Transverse colon (tissue), 4 donors: Measurements from ENCODE around the gene EGLN1. TPM values are rescaled to one million over a fixed set of nuclear protein-coding genes. Genes with fewer than 3 reads are reported as not detected.
"Not testable (repeated sequence)": the region's sequence is repeated elsewhere in the genome, so short reads cannot be mapped to it uniquely, and the experiment has no call there.

Source experiments
- DNase-seq: peaks from one replicate; pipeline ENCODE4 v3.0.0-alpha.2; 2019
- H3K27ac ChIP-seq, 4 donors: fragments of 200-600 bp; sonication (generic); 2 replicates each; pipeline ENCODE4 v1.5.1; 2016 to 2018; ENCODE audit warnings: inconsistent platforms in 4 of 4
- H3K27me3 ChIP-seq: fragments of 200-600 bp; sonication (generic); 2 replicates; pipeline ENCODE4 v1.5.1; 2017; ENCODE audit warnings: inconsistent platforms
- H3K36me3 ChIP-seq, 4 donors: fragments of 200-600 bp; sonication (generic); 2 replicates each; pipeline ENCODE4 v1.5.1; 2017 to 2019; ENCODE audit warnings: inconsistent platforms in 4 of 4
- H3K4me1 ChIP-seq, 4 donors: fragments of 200-600 bp; sonication (generic); 2 replicates each; pipeline ENCODE4 v1.5.1; 2017 to 2020; ENCODE audit warnings: inconsistent platforms in 4 of 4
- H3K4me3 ChIP-seq, 4 donors: fragments of 200-600 bp; sonication (generic); 1 replicate in 1 of 4; 2 replicates in 3 of 4; pipeline versions ENCODE4 v1.5.1 to v1.6.1; 2017 to 2019; ENCODE audit warnings: inconsistent platforms in 4 of 4
- H3K9me3 ChIP-seq, 2 donors: fragments of 200-600 bp; sonication (generic); 2 replicates each; pipeline ENCODE4 v1.5.1; 2017 to 2019; ENCODE audit warnings: inconsistent platforms in 2 of 2
- EP300 ChIP-seq: sonication (generic); formaldehyde crosslinking; IDR thresholded peaks from one replicate; pipeline ENCODE4 v1.6.1; 2017; ENCODE audit warnings: antibody characterized with exemption, low read depth
- POLR2A ChIP-seq: fragments of 450-650 bp; IDR thresholded peaks from one replicate; pipeline ENCODE4 v1.6.1; 2016; ENCODE audit warnings: antibody characterized with exemption, mild to moderate bottlenecking, moderate library complexity
- POLR2AphosphoS5 ChIP-seq, 3 donors: sonication (generic); formaldehyde crosslinking; IDR thresholded peaks; one replicate each; pipeline ENCODE4 v1.6.1; 2016; ENCODE audit warnings: antibody characterized with exemption in 3 of 3
- WGBS, 2 donors: methylation state at CpG; one replicate each; pipeline ENCODE4 v1.1.5; 2018; ENCODE audit warnings: low coverage in 1 of 2; 5-methylcytosine and 5-hydroxymethylcytosine counted together
- in situ Hi-C, 4 donors: fragments of 200-750 bp; cut with MboI; loops; one replicate each; pipeline versions ENCODE4 v1.15.0 to v1.15.1; 2017; ENCODE audit warnings: low sequenced_read_pairs in 3 of 4, low pct_ligation_motif_present in 1 of 4, low pct_unique_long_range_greater_than_20kb in 1 of 4
- intact Hi-C: fragments of 100-400 bp; cut with DNase I; formaldehyde crosslinking; loops from one replicate; pipeline ENCODE4 v1.15.1; 2023; ENCODE audit warnings: low total_unique reads
- total RNA-seq, 4 donors: library from RNA; depleted of rRNA; stranded (reverse); fragments of >200 nt; gene quantifications; one replicate each; pipeline ENCODE4 v1.1.0, GENCODE V29; 2016
- TF ChIP-seq, protein P1 (sequence below), 5 experiments: fragments of 200-600 bp in 3 of 5; fragments of 450-650 bp in 2 of 5; sonication (generic) in 3 of 5; IDR thresholded peaks; 1 replicate in 2 of 5; 2 replicates in 3 of 5; pipeline ENCODE4 v1.5.1; 2016 to 2017; ENCODE audit warnings: antibody characterized with exemption in 5 of 5, inconsistent platforms in 3 of 5, mild to moderate bottlenecking in 2 of 5, moderate library complexity in 1 of 5

Gene EGLN1
- total RNA-seq, 4 donors from 2014 or later, result 40.2 to 69.2 (median 51.7) TPM

DNA sequence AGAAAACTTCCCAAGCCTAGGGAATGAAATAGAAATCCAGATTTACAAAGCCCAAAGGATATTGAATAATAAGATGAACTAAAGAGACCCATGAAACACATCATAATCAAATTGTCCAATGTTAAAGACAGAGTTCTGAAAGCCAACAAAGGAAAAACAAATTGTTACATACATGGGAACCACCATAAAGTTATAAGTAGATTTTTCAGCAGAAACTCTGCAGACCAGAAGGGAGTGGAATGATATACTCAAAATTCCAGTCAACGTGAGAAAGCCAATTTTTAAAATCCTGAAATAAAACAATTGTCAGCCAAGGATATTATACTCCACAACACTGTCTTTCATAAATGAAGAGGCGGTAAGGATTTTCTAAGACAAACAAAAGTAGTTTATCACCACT lies 22.0 kb upstream of the EGLN1 start:
- TF ChIP-seq EP300 (no peak), POLR2A (no peak), POLR2AphosphoS5 (IDR thresholded peaks at IDR 0.05) (no peak)
- TF ChIP-seq, protein P1, sequence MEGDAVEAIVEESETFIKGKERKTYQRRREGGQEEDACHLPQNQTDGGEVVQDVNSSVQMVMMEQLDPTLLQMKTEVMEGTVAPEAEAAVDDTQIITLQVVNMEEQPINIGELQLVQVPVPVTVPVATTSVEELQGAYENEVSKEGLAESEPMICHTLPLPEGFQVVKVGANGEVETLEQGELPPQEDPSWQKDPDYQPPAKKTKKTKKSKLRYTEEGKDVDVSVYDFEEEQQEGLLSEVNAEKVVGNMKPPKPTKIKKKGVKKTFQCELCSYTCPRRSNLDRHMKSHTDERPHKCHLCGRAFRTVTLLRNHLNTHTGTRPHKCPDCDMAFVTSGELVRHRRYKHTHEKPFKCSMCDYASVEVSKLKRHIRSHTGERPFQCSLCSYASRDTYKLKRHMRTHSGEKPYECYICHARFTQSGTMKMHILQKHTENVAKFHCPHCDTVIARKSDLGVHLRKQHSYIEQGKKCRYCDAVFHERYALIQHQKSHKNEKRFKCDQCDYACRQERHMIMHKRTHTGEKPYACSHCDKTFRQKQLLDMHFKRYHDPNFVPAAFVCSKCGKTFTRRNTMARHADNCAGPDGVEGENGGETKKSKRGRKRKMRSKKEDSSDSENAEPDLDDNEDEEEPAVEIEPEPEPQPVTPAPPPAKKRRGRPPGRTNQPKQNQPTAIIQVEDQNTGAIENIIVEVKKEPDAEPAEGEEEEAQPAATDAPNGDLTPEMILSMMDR (IDR thresholded peaks at IDR 0.05), result no peak
- in situ Hi-C loops (no loop called here), intact Hi-C loops (no loop called here)
- no peak for DNase-seq
- Histone ChIP-seq H3K27me3 (no peaks in the 10 kb centered on the region), H3K4me3 (no peak overlapping the region), H3K4me1 (no peaks in the 10 kb centered on the region), H3K36me3 (no peaks in the 10 kb centered on the region), H3K27ac (no peak overlapping the region), H3K9me3 (peaks cover 0 to 4% of the 10 kb centered on the region in 2 donors)
- WGBS, 2 donors, result 65 to 67% methylated on average over 2 of the region's 2 CpGs

DNA sequence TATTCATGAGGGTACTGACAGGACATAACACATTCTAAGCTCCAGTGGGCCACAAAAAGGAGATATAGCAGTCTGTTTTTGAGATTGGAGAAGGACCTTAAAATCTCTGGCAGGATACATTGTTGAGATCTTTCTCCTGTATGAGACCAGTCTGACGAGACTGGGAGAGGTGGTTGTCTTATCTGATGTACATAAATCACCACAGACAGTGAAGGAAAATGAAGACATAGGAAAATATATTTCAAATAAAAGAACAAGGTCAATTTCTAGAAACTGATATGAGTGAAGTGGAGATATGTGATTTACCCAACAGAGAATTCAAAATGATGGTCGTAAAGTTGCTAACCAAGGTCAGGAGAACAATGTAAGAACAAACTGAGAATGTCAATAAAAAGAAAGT lies 21.3 kb upstream of the EGLN1 start:
- DNase-seq, result no peak
- no peak for TF ChIP-seq EP300
- TF ChIP-seq, protein P1 (IDR thresholded peaks at IDR 0.05), result no peak
- TF ChIP-seq POLR2A, result no peak
- no peak for TF ChIP-seq POLR2AphosphoS5 (IDR thresholded peaks at IDR 0.05)
- in situ Hi-C loops (no loop called here), intact Hi-C loops (no loop called here)
- no peaks in the 10 kb centered on the region for H3K36me3 ChIP-seq
- H3K27me3 ChIP-seq, result no peaks in the 10 kb centered on the region
- no peak overlapping the region for H3K27ac ChIP-seq
- 62% methylated on average over 2 of the region's 2 CpGs for WGBS, 2 donors
- H3K9me3 ChIP-seq, result peaks cover 0 to 4% of the 10 kb centered on the region in 2 donors
- H3K4me1 ChIP-seq, result no peaks in the 10 kb centered on the region
- H3K4me3 ChIP-seq, result no peak overlapping the region

DNA sequence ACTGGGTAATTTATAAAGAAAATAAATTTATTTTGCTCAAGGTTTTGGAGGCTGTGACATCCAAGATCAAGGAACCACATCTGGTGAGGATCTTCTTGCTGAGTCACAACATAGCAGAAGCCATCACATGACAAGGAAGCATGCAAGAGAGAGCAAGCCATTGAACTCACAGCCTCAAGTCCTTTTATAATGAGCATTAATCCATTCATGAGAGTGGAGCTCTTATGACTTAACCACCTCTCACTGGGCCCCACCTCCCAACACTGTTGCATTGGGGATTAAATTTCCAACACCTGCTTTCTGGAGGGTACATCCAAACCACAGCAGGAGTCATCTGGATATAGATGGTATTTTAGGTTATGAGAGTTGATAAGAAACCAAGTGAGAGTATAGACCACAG lies 20.6 kb upstream of the EGLN1 start:
- in situ Hi-C loops, result no loop called here
- no peak for DNase-seq
- Histone ChIP-seq H3K4me1 (no peaks in the 10 kb centered on the region), H3K9me3 (peaks cover 0 to 4% of the 10 kb centered on the region in 2 donors), H3K27me3 (no peaks in the 10 kb centered on the region), H3K27ac (no peak overlapping the region), H3K36me3 (no peaks in the 10 kb centered on the region), H3K4me3 (no peak overlapping the region)
- intact Hi-C loops, result no loop called here
- no peak for TF ChIP-seq POLR2AphosphoS5 (IDR thresholded peaks at IDR 0.05)
- TF ChIP-seq EP300, result no peak

DNA sequence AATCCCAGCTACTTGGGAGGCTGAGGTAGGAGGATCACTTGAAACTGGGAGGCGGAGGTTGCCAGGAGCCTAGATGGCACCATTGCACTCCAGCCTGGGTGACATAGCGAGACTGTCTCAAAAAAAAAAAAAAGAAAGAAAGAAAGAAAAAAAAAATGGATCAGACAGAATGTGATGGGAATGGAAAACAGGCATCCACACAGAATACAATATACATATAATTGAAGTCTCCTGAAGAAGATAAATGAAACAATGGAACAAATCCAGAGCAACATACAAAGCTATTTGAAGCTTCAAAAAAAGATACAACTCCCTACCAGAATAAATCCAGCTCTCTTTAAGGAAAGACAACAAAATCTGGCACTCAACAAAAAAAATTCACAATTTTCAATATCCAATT lies 10.9 kb upstream of the EGLN1 start:
- H3K9me3 ChIP-seq, result no peaks in the 10 kb centered on the region
- H3K4me3 ChIP-seq, result no peak overlapping the region
- no peak for DNase-seq
- H3K36me3 ChIP-seq, result no peaks in the 10 kb centered on the region
- no peaks in the 10 kb centered on the region for H3K4me1 ChIP-seq
- WGBS, 2 donors, result 88% methylated on average over 2 of the region's 2 CpGs; no CpG with 5 or more reads in 1 of the 2 donors
- no peaks in the 10 kb centered on the region for H3K27me3 ChIP-seq
- H3K27ac ChIP-seq, result no peak overlapping the region
- no peak for TF ChIP-seq EP300
- TF ChIP-seq POLR2A, result no peak
- TF ChIP-seq POLR2AphosphoS5 (IDR thresholded peaks at IDR 0.05), result no peak
- TF ChIP-seq, protein P1 (IDR thresholded peaks at IDR 0.05), result no peak
- in situ Hi-C loops, result no loop called here
- intact Hi-C loops, result no loop called here

DNA sequence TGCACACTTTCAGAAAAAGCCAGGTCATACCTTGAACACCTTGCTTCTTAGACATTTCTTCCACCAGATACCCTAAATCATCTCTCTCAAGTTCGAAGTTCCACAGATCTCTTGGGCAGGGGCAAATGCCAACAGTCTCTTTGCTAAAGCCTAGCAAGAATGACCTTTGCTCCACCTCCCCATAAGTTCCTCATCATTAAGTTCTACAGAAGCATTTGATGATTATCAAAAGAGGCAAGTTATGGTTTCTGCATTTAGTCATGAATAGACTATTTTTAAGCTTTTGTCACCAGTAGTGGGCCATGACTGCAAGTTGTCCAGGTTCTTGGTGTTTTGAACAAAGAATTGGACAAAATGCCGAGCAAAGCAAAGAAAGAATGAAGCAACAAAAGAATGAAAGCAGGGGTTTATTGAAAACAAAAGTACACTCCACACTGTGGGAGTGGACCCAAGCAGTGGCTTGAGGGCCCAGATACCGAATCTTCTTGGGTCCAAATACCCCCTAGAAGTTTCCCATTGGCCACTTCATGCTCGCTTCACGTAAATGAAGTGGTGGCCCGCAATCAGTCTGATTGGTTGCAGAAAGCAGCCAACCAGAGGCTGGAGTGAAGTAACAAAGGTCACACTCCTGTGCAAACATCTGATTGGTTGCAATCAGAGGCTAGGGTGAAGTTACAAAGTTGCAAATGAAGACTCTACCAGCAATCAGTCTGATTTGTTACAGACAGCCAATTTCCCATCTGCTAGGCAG lies 9.8 kb upstream of the EGLN1 start:
- Histone ChIP-seq H3K27me3 (no peaks in the 10 kb centered on the region), H3K9me3 (no peaks in the 10 kb centered on the region), H3K27ac (no peak overlapping the region), H3K36me3 (no peaks in the 10 kb centered on the region), H3K4me3 (no peak overlapping the region), H3K4me1 (no peaks in the 10 kb centered on the region)
- WGBS, 2 donors, result 75 to 78% methylated on average over 4 to 6 of the region's 6 CpGs
- DNase-seq, result no peak
- in situ Hi-C loops (no loop called here), intact Hi-C loops (no loop called here)
- no peak for TF ChIP-seq EP300
- TF ChIP-seq POLR2A, result no peak
- TF ChIP-seq, protein P1 (IDR thresholded peaks at IDR 0.05), result no peak
- TF ChIP-seq POLR2AphosphoS5 (IDR thresholded peaks at IDR 0.05), result no peak

DNA sequence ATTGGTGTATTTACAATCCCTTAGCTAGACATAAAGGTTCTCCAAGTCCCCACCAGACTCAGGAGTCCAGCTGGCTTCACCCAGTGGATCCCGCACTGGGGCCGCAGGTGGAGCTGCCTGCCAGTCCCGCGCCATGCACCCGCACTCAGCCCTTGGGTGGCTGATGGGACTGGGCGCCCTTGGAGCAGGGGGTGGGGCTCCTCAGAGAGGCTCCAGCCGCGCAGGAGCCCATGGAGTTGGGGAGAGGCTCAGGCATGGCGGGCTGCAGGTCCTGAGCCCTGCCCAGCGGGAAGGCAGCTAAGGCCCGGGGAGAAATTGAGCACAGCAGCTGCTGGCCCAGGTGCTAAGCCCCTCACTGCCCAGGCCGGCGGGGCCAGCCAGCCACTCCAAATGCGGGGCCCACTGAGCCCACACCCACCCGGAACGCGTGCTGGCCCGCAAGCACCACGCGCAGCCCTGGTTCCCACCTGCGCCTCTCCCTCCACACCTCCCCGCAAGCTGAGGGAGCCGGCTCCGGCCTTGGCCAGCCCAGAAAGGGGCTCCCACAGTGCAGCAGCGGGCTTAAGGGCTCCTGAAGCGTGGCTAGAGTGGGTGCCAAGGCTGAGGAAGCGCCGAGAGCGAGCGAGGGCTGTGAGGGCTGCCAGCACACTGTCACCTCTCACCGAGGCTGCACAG lies 8.7 kb upstream of the EGLN1 start:
- intact Hi-C loops, H3K36me3 ChIP-seq, DNase-seq, H3K27me3 ChIP-seq, H3K27ac ChIP-seq, H3K9me3 ChIP-seq, H3K4me3 ChIP-seq, H3K4me1 ChIP-seq, in situ Hi-C loops: not testable (repeated sequence)
- WGBS, 2 donors, result 90 to 96% methylated on average over 5 to 19 of the region's 31 CpGs
